ENCODE data around the gene ZFY.

ZFY gene

DNA sequence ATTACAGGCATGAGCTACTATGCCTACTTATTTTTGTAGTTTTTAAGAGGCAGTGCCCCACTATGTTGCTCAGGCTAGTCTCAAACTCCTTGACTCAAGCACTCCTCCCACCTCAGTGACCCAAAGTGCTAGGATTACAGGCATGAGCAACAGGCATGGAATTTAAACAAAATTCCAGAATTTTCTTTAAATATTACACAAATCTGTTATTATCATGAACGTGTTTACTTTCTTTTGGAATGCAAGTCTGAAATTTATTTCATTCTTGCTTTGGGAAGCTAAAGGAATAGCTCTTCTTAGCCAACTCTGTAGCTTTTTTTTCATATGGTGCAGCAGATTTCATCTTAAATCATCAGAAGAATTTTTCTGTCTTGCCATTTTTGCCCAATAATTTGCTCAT, 27.8 kb upstream of the ZFY start:
- no peak for DNase-seq (ENCODE audit: low read depth, low spot score)
- TF ChIP-seq, protein P1, sequence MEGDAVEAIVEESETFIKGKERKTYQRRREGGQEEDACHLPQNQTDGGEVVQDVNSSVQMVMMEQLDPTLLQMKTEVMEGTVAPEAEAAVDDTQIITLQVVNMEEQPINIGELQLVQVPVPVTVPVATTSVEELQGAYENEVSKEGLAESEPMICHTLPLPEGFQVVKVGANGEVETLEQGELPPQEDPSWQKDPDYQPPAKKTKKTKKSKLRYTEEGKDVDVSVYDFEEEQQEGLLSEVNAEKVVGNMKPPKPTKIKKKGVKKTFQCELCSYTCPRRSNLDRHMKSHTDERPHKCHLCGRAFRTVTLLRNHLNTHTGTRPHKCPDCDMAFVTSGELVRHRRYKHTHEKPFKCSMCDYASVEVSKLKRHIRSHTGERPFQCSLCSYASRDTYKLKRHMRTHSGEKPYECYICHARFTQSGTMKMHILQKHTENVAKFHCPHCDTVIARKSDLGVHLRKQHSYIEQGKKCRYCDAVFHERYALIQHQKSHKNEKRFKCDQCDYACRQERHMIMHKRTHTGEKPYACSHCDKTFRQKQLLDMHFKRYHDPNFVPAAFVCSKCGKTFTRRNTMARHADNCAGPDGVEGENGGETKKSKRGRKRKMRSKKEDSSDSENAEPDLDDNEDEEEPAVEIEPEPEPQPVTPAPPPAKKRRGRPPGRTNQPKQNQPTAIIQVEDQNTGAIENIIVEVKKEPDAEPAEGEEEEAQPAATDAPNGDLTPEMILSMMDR (IDR thresholded peaks at IDR 0.05; ENCODE audit: low read depth, low read length) = no peak
- no peak overlapping the region for H3K4me3 ChIP-seq (ENCODE audit: low read depth, low read length)
- in situ Hi-C loops (cut with HindIII; ENCODE audit: low sequenced_read_pairs) = no loop called here

DNA sequence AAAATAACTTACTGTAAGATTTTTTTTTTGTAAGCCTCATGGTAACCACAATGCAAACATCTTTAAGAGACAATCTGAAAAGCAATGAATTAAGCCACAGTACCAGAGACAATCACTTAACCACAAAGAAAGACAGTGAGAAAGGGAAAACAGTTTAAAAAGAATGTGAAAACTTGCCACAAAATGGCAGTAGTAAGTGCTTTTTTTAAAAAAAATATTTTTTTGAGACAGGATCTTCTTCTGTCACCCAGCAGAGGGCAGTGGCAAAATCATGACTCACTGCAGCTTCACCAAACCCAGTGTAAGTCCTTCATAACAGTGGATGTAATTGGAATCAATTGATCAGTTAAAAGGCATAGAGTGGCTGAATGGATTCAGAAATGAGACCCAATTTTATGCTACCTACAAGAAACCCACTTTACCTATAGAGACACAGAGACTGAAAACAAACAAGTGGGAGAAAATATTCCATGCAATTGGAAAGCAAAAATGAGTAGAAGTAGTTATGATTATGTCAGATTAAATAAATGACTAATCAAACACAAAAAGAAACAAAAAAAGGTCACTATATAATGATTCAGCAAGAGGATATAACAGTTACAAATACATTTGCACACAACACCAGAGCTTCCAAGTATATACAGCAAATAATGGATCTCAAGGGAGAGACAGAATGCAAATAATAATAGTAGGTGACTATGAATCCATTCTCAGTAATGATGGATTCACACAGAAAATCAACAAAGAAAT, 21.9 kb upstream of the ZFY start:
- no peak for DNase-seq (ENCODE audit: low read depth, low spot score)
- in situ Hi-C loops (cut with HindIII; ENCODE audit: low sequenced_read_pairs) = no loop called here
- no peak overlapping the region for H3K4me3 ChIP-seq (ENCODE audit: low read depth, low read length)
- TF ChIP-seq, protein P1 (IDR thresholded peaks at IDR 0.05; ENCODE audit: low read depth, low read length) = no peak

DNA sequence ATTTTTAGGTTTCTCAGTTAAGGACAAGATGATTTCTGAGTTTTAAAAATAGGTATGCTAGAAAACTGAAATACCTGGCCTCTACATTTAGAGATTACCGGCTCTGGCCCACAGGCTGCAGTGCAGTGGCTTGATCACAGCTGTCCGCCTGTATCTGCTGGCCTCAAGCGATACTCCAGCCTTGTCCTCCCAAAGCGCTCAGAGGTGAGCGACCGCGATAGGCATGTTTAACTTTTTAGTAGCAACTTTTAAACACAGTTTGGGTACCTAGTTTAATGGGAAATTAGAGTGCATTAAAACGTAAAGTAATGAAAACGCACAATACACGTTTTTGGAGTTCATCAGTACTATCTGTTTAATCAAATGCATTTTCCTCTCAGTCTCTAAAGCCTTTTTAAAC, 1.1 kb upstream of the ZFY start:
- H3K4me3 ChIP-seq (ENCODE audit: low read depth, low read length) = no peak overlapping the region
- DNase-seq (ENCODE audit: low read depth, low spot score) = no peak
- in situ Hi-C loops (cut with HindIII; ENCODE audit: low sequenced_read_pairs) = no loop called here
- TF ChIP-seq, protein P1 (IDR thresholded peaks at IDR 0.05; ENCODE audit: low read depth, low read length) = no peak

DNA sequence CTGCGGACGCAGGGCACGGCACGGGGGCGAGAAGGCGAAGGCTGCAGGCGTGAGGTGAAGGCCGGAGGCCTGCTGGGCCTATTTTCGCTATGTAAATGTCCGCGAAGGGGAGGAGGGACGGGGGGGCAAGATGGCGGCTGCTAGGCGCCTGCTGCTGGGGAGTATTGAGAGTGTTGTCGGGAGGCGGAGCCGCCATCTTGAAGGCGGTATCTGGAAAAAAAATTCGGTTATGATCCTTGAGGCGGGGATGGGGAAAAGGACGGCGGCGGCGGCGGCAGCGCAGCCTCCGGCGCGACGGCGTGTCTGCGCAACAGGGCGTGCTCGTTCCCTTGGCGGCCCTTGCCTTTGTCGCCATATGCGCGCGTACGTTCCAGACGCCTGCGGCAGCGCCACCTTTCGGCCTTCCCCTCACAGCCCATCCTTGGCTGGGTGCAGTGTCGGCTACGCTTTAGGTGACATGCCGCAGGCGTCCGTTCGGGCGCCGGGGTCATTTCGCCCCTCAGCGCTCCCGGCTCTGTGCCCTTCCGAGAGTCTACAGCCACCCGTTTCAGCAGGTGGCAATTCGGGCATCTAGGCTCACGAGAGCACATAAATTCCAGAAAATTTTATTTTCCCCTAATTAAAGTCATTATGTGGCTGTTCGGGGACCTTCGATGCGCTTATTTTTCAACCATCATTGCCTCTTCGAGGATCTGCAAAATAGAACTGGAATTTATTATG, 695 bp downstream of the ZFY start:
- TF ChIP-seq, protein P1 (IDR thresholded peaks at IDR 0.05; ENCODE audit: low read depth, low read length) = no peak
- no peak overlapping the region for H3K4me3 ChIP-seq (ENCODE audit: low read depth, low read length)
- no peak for DNase-seq (ENCODE audit: low read depth, low spot score)
- in situ Hi-C loops (cut with HindIII; ENCODE audit: low sequenced_read_pairs) = no loop called here

DNA sequence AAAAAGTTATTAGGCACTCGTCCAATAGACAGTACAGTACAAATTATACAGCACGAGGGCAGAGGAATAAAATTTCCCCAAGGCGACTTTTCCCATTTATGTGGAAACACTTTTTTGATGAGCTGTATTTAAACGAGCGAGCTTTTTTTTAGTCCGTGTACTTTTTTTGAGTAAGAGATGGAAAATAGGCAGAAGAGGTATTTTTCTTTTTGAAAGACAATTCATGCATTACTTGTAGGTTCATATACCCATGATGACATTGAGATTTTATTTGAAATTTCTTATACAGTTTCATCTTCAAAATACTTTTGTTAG, 1.2 kb downstream of the ZFY start:
- no peak for DNase-seq (ENCODE audit: low read depth, low spot score)
- in situ Hi-C loops (cut with HindIII; ENCODE audit: low sequenced_read_pairs) = no loop called here
- no peak overlapping the region for H3K4me3 ChIP-seq (ENCODE audit: low read depth, low read length)
- TF ChIP-seq, protein P1 (IDR thresholded peaks at IDR 0.05; ENCODE audit: low read depth, low read length) = no peak

DNA sequence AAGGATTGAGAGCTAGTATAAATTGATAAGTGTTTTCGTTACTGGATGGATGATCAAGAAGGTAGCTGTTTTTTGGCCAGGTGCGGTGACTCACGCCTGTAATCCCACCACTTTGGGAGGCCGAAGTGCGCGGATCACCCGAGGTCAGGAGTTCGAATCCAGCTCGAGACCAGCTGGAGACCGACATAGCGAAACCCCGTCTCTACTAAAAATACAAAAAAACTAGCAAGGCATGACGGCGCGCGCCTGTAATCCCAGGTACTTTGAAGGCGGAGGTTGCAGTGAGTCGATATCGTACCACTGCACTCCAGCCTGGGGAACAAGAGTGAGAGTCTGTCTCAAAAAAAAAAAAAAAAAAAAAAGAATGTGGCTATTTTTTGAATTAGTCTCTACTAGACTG, 2.0 kb downstream of the ZFY start:
- no peak overlapping the region for H3K4me3 ChIP-seq (ENCODE audit: low read depth, low read length)
- TF ChIP-seq, protein P1 (IDR thresholded peaks at IDR 0.05; ENCODE audit: low read depth, low read length) = no peak
- in situ Hi-C loops (cut with HindIII; ENCODE audit: low sequenced_read_pairs) = no loop called here
- DNase-seq (ENCODE audit: low read depth, low spot score) = no peak

All from astrocyte of the spinal cord (primary cell).